Spinal cord (tissue), 4 donors: ENCODE measurements around the gene HSPA4. TPM values are rescaled to one million over a fixed set of nuclear protein-coding genes. Genes with fewer than 3 reads are reported as not detected.

Source experiments
- polyA plus RNA-seq, 2 donors: library from polyadenylated mRNA; unstranded; fragments of 120-200 nt; gene quantifications; one replicate each; pipeline ENCODE4 v1.2.1, GENCODE V29; 2013; ENCODE audit not compliant: insufficient read length in 2 of 2
- small RNA-seq: library from RNA; depleted of rRNA; stranded (forward); fragments of <200 nt; gene quantifications from one replicate; pipeline ENCODE3, GENCODE V24; 2014; ENCODE audit warnings: low replicate concordance
- total RNA-seq, 2 donors: library from RNA; depleted of rRNA in 1 of 2; stranded (reverse); fragments of 120-200 nt in 1 of 2; fragments of >200 nt in 1 of 2; gene quantifications; one replicate each; pipeline versions ENCODE4 v1.2.3 to v1.2.4, GENCODE V29; 2013 to 2014

HSPA4 gene
- total and polyA plus RNA-seq, 4 donors: 75.8 to 114 (median 87.7) TPM

Small RNA genes within 50 kb of the gene (small RNA-seq; reads per million reads assigned to genes)
- gene AC113410.1: not detected
- gene AC113410.3: not detected

Other genes with a start within 250 kb of the HSPA4 start
- gene SOWAHA, start 238.7 kb upstream of the HSPA4 start, total RNA-seq: 1 to 10 TPM; 1.2 to 4.1 TPM
- 1 to 10 TPM; 4.8 to 5.8 TPM for gene SOWAHA, start 238.7 kb upstream of the HSPA4 start, polyA plus RNA-seq
- 1 to 10 TPM; 4.5 to 6.3 TPM for gene SHROOM1, start 221.4 kb upstream of the HSPA4 start, total RNA-seq
- 10 to 100 TPM; 11.6 to 17.6 TPM for gene SHROOM1, start 221.4 kb upstream of the HSPA4 start, polyA plus RNA-seq
- under 1 TPM; 0.69 to 0.83 TPM for gene GDF9, start 185.5 kb upstream of the HSPA4 start, total RNA-seq
- gene GDF9, start 185.5 kb upstream of the HSPA4 start, polyA plus RNA-seq: 1 to 10 TPM; 1.2 to 2.0 TPM
- gene UQCRQ, start 185.4 kb upstream of the HSPA4 start, total RNA-seq: 100 to 1,000 TPM; 104 to 407 TPM
- gene UQCRQ, start 185.4 kb upstream of the HSPA4 start, polyA plus RNA-seq: 100 to 1,000 TPM; 248 to 271 TPM
- 1 to 10 TPM in 1 of 2 donors, under 1 TPM in 1; 0.79 to 1.8 TPM for gene LEAP2, start 178.3 kb upstream of the HSPA4 start, total RNA-seq
- gene LEAP2, start 178.3 kb upstream of the HSPA4 start, polyA plus RNA-seq: 1 to 10 TPM; 3.2 to 3.5 TPM
- gene AFF4, start 88.4 kb upstream of the HSPA4 start, total RNA-seq: 10 to 100 TPM; 59.8 to 74.7 TPM
- 10 to 100 TPM; 37.0 to 54.6 TPM for gene AFF4, start 88.4 kb upstream of the HSPA4 start, polyA plus RNA-seq
- gene ZCCHC10, start 25.5 kb upstream of the HSPA4 start, total RNA-seq: 10 to 100 TPM; 16.9 to 18.4 TPM
- gene ZCCHC10, start 25.5 kb upstream of the HSPA4 start, polyA plus RNA-seq: 10 to 100 TPM; 22.7 to 25.4 TPM